Fibroblast of pulmonary artery (primary cell): ENCODE measurements around the gene RECQL5.

Source experiments
- DNase-seq: peaks from one replicate; pipeline ENCODE4 v3.0.0-alpha.2; 2010; ENCODE audit warnings: low read depth
- H3K4me3 ChIP-seq: replicated peaks from 2 replicates; pipeline ENCODE4 v1.5.1; 2011; ENCODE audit warnings: low read depth, mild to moderate bottlenecking, control low read depth, low read length, moderate library complexity
- CTCF ChIP-seq: IDR thresholded peaks from 2 replicates; pipeline ENCODE4 v1.5.1; 2011; ENCODE audit warnings: mild to moderate bottlenecking, control low read depth, low read length, inconsistent platforms; ENCODE audit errors: missing control alignments

RECQL5 gene

DNA sequence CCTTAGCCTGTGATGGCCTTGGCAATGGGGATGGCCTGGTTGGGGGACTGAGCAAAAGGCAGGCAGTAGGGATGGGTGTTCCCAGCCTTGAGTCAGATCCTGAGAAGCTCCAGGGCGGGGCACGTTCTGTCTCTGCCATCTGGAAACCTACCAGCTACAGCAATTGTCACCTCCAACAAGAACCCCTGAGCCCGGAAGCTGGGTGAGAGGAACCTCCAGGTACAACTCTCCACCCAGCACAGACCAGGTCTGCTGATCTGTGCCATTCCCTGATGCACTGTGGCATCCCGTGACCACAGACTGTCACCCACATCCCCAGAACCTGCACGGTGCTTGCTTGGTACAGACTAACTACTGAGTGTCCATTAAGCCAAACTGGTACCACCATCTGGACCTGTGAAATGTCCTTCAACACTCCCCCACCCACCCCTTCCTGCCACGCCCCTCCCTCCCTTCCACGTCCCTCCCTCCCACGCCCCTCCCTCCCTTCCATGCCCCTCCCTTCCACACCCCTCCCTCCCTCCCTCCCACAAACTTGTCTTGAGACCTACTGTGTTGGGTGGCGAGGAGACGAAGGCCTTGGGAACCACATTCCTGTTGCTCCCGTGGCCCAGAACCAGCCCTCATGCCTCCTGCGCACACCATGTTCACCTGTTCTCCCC is 62.8 kb downstream of the RECQL5 start:
- no peak for TF ChIP-seq CTCF
- no peak for DNase-seq

GRCh38 chr17:75603123-75603522 is 63.8 kb downstream of the RECQL5 start:
- no peak overlapping the region for H3K4me3 ChIP-seq
- no peak for DNase-seq
- TF ChIP-seq CTCF: no peak

More for the DNA sequence above, 62.8 kb downstream of the RECQL5 start:
- H3K4me3 ChIP-seq: no peak overlapping the region

DNA sequence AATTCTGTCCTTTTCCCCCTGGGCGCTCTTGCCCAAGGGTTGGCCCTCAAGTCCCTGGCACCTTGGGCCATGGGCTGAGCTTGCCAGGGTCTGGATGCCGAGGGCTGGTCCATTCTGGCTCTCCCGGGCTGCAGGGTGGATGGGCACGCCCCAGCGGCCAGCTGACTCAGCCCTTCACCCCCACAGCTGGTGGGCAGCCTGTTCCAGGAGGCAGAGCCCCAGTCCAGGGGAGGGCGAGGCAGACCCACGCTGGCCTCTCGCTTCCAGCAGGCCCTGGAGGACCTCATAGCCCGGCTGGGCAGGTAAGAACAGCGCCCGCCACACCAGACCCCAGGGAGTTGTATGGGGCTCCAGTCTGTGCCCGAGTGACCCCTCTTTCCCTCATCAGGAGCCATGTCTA is 64.3 kb downstream of the RECQL5 start:
- DNase-seq: no peak
- TF ChIP-seq CTCF: no peak
- H3K4me3 ChIP-seq: no peak overlapping the region

GRCh38 chr17:75601057-75601987 is 65.6 kb downstream of the RECQL5 start:
- H3K4me3 ChIP-seq: no peak overlapping the region
- peak; percentile 46 for DNase-seq
- peak; percentile 74 for TF ChIP-seq CTCF

GRCh38 chr17:75596320-75597087 is 70.5 kb downstream of the RECQL5 start:
- no peak for DNase-seq
- no peak overlapping the region for H3K4me3 ChIP-seq
- TF ChIP-seq CTCF: no peak

DNA sequence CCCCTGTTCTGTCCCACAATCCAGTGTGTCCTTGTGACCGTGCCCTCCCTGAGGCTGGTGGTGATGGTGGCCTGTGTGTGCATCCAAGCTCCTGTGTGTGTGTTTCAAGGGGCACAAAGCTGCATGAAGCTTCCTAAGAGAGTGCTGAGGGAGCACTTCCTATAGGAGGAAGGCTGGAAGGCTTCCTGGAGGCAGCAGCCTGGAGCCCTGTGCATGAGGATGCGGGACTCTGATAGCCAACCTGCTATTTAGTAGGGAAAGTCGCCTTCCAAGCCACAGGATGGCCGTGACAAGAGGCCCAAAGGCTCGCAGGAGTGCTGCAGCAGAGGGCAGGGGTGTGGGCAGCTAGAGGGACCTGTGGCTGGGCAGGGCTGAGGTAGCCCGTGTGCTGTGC is 71.0 kb downstream of the RECQL5 start:
- H3K4me3 ChIP-seq: no peak overlapping the region
- DNase-seq: no peak
- no peak for TF ChIP-seq CTCF
